Upper lobe of right lung (tissue), 1 donor: Measurements from ENCODE around the gene FOSL1. TPM values are rescaled to one million over a fixed set of nuclear protein-coding genes. Genes with fewer than 3 reads are reported as not detected.
A peak's percentile ranks its signal among the peaks of the same experiment; 100 is the strongest.

Source experiments
- ATAC-seq: fragments of 200-7000 bp; cut with Tn5 transposase; one replicate; pipeline ENCODE4 v1.9.1; 2020; ENCODE audit warnings: mild to moderate bottlenecking, moderate library complexity
- DNase-seq: peaks from one replicate; pipeline ENCODE4 v3.0.0-alpha.2; 2020
- H3K27ac ChIP-seq: fragments of 200-600 bp; one replicate; pipeline ENCODE4 v1.8.0; 2022
- H3K27me3 ChIP-seq: fragments of 200-600 bp; one replicate; pipeline ENCODE4 v1.8.0; 2022; ENCODE audit warnings: mild to moderate bottlenecking
- H3K36me3 ChIP-seq: fragments of 200-600 bp; one replicate; pipeline ENCODE4 v1.8.0; 2022
- H3K4me1 ChIP-seq: fragments of 200-600 bp; one replicate; pipeline ENCODE4 v1.8.0; 2022
- H3K4me3 ChIP-seq: fragments of 200-600 bp; one replicate; pipeline ENCODE4 v1.8.0; 2022; ENCODE audit warnings: mild to moderate bottlenecking
- H3K9me3 ChIP-seq: fragments of 200-600 bp; one replicate; pipeline ENCODE4 v1.8.0; 2022
- CTCF ChIP-seq: fragments of 200-600 bp; IDR thresholded peaks from one replicate; pipeline ENCODE4 v1.8.0; 2022; ENCODE audit warnings: antibody characterized with exemption
- intact Hi-C: fragments of 100-400 bp; cut with DNase I; formaldehyde crosslinking; loops from one replicate; pipeline ENCODE4 v1.11.0; 2022
- total RNA-seq: library from RNA; stranded (reverse); fragmentation: NEBNext Ultra II Directional; extraction: Animal tissue kit (Norgen Biotek cat#: 25700); gene quantifications from one replicate; pipeline ENCODE4 v1.2.1, GENCODE V29; 2021
- donor health status: DM: no; HTN: yes; CAD: no; lungs with severe emphysema.

FOSL1 gene
- total RNA-seq, 1 donor from 2014 or later = 3.9 TPM

- no peak for TF ChIP-seq CTCF
- peaks cover 21% of the 10 kb centered on the region for H3K36me3 ChIP-seq
- peak overlapping the region; percentile 74 for H3K27ac ChIP-seq
- peaks cover 19% of the 10 kb centered on the region for H3K4me1 ChIP-seq
- peak overlapping the region; percentile 59 for H3K4me3 ChIP-seq
- intact Hi-C loops = no loop called here
- H3K27me3 ChIP-seq = no peaks in the 10 kb centered on the region
- DNase-seq = no peak
- no peaks in the 10 kb centered on the region for H3K9me3 ChIP-seq
- ATAC-seq = no peak
These were observed 29.2 kb downstream of the FOSL1 start for GRCh38 chr11:65870706-65871681.

- H3K27me3 ChIP-seq = no peaks in the 10 kb centered on the region
- DNase-seq (no peak), ATAC-seq (no peak)
- no peak overlapping the region for H3K27ac ChIP-seq
- intact Hi-C loops = no loop called here
- peaks cover 19% of the 10 kb centered on the region for H3K4me1 ChIP-seq
- peaks cover 28% of the 10 kb centered on the region for H3K36me3 ChIP-seq
- H3K4me3 ChIP-seq = no peak overlapping the region
- H3K9me3 ChIP-seq = no peaks in the 10 kb centered on the region
- TF ChIP-seq CTCF = no peak
These were observed 29.9 kb downstream of the FOSL1 start for GRCh38 chr11:65870307-65870658.

- intact Hi-C loops = no loop called here
These were observed 30.4 kb downstream of the FOSL1 start for GRCh38 chr11:65869643-65870306.

GRCh38 chr11:65868907-65869306 lies 31.3 kb downstream of the FOSL1 start:
- DNase-seq (no peak), ATAC-seq (no peak)
- Histone ChIP-seq H3K27ac (no peak overlapping the region), H3K9me3 (no peaks in the 10 kb centered on the region), H3K4me1 (peaks cover 16% of the 10 kb centered on the region), H3K36me3 (peaks cover 42% of the 10 kb centered on the region), H3K27me3 (no peaks in the 10 kb centered on the region), H3K4me3 (no peak overlapping the region)
- TF ChIP-seq CTCF = no peak
- intact Hi-C loops = no loop called here

More at GRCh38 chr11:65869643-65870306, 30.4 kb downstream of the FOSL1 start:
- no peaks in the 10 kb centered on the region for H3K27me3 ChIP-seq
- H3K27ac ChIP-seq = no peak overlapping the region
- DNase-seq (no peak), ATAC-seq (no peak)
- peaks cover 19% of the 10 kb centered on the region for H3K4me1 ChIP-seq
- peaks cover 33% of the 10 kb centered on the region for H3K36me3 ChIP-seq
- H3K9me3 ChIP-seq = no peaks in the 10 kb centered on the region
- TF ChIP-seq CTCF = no peak
- H3K4me3 ChIP-seq = no peak overlapping the region

GRCh38 chr11:65868076-65868667 lies 32.0 kb downstream of the FOSL1 start:
- H3K4me3 ChIP-seq = no peak overlapping the region
- DNase-seq = no peak
- H3K9me3 ChIP-seq = no peaks in the 10 kb centered on the region
- no peaks in the 10 kb centered on the region for H3K27me3 ChIP-seq
- intact Hi-C loops = no loop called here
- H3K36me3 ChIP-seq = peaks cover 49% of the 10 kb centered on the region
- H3K27ac ChIP-seq = no peak overlapping the region
- peaks cover 14% of the 10 kb centered on the region for H3K4me1 ChIP-seq
- TF ChIP-seq CTCF = no peak
- no peak for ATAC-seq
